ENCODE results near the gene PPP1R8.

DNA sequence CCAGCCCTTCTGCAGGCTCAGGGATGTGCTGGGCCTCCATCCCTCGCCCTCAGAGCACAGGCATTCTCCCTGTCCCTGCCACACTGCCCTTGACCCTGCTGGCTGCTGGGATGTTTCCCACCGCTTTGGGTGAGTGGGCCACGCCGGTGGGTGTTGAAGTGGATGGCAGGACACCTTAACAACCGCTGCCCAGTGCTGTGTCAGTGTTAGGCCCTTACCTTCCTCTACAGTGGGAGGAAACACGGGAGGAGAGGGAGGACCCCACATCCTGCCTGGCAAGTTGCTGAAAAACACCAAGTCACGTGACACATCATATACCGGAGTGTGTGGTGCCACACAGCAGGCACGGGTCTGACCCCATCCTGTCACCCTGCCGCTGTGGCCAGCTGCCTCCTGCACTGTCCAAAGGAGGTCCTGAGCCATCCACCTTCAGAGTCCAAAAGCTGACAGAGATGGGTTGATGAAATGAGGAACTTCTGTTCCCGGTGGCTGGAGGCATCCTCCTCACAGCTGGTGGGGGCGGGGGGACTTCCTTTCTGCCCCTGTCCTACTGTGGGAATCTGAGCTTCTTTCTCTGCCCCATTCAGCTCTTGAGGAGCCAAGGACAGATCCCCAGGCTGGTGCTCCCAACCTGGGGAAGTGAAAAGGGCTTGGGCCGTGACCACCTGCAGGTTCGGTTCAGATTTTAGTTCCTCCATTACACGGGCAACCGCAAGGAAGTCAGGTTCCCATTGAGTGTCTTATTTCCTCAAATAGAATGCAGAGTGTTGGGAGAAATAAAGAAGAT is 38.5 kb downstream of the PPP1R8 start:
- TF ChIP-seq CTCF (IDR thresholded peaks at IDR 0.05) (no peak), EP300 (IDR thresholded peaks at IDR 0.05) (no peak)
